Smooth muscle cell of the coronary artery (primary cell): Measurements from ENCODE around the gene HSPBP1. TPM values are rescaled to one million over a fixed set of nuclear protein-coding genes. Genes with fewer than 3 reads are reported as not detected.

ENCODE experiments used
- total RNA-seq: library from RNA; depleted of rRNA; stranded (reverse); fragments of >200 nt; gene quantifications from 2 replicates; pipeline ENCODE4 v1.2.3, GENCODE V29; 2014; ENCODE audit warnings: low replicate concordance

The HSPBP1 gene, protein sequence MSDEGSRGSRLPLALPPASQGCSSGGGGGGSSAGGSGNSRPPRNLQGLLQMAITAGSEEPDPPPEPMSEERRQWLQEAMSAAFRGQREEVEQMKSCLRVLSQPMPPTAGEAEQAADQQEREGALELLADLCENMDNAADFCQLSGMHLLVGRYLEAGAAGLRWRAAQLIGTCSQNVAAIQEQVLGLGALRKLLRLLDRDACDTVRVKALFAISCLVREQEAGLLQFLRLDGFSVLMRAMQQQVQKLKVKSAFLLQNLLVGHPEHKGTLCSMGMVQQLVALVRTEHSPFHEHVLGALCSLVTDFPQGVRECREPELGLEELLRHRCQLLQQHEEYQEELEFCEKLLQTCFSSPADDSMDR
- total RNA-seq = 18.0 and 25.8 TPM in 2 replicates

DNA sequence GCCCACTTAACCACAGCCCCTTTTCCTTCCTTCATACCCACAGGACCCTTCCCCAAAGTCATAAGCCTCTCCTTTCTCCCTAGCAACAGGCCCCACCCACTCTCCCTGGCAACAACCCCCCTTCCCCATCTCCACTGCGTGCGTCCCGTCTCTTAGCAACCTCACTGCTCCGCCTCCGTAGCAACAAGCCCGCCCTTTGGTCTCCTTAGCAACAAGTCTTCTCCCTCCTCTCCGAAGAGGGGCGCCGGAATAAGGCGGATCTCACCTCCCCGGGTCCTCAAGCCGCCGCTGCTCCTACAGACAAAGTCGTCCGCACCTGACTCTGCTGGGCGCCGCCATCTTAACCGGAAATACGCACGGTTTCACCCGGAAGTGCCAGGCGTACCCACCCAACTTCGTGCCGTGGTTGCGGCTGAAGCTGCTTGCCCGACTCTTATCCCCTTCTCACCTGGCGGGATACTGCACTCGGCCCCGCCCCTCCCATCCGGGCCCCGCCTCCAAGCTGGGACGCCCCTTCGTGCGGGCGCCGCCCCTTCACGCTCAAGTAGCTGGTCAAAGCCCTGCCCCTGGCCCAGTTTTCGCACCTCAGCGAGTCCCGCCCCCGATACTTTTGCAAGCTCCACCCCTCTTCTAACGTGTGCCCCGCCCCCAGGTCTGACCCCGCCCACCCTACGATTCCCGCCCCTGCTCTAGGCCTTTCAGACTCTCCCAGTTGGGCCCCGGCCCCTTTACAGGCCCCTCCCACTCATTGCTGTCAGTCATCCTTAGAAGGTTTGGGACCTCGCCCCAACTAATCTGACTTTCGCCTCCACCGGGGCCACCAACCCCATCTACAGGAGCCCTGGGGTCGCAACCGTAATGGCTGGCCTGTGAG, at the start of gene HSPBP1:
Gene HSPBP1 (minus strand): TSS at position 341 of the 874 bp plus-strand sequence. CDS start 502 bp downstream, outside the sequence.

DNA sequence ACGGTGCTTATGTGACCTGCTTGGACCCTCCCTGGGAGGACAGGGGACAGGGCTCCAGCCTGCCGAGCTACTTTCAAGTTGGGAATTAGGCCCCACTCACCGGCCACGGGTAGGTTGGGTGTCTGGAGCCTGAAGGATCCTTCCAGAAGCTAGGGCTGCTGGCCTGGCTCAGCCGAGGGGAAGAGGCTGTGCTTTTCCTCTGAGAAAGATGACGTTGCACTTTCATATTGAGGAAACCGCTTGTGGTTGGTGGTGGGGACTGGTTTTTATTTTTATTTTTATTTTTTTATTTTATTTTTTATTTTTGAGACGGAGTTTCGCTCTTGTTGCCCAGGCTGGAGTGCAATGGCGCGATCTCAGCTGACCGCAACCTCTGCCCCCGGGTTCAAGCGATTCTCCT, 45.3 kb upstream of the HSPBP1 start, which contains the start of gene TMEM150B:
Gene TMEM150B (minus strand): TSS at position 170 of the 400 bp plus-strand sequence. CDS start 4,305 bp downstream, outside the sequence.

DNA sequence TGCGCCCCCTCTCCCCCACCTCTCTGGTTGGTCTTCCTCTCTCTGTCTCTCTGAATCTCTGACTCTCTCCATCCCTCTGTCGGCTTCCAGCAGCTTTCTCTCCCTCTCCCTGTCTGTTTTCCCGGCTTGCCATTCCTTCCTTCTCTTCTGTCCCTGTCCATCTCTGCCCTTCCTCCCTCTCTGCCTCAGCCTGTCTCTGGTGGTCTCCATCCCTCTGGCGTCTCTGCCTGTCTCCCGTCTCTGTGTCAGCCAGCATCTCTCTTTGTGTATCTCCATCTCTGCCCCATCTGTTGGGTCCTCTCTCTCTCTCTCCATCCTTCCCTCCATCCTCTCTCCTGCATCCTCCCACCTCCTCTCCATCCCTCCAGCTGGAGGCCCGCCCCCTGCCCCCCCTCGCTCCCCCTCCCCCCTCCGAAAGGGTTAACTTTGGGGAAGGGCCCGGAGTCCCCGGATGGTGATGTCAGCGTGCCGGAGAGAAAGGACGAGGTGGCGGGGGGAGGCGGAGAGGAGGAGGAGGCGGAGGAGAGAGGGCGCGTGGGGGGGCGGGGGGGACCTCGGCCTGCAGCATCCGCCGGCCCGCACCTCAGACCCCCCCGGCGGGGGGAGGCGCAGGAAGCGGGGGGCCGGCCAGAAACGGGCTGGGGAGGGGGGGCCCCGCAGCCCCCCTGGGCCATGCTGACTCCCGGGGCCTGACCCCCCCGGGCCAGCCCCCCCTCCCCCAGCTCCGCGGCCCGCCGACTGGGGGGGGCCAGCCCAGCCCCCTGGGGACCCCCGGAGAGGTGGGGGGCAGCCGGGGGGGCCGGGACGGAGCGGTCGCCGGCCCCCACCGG, 3.9 kb upstream of the HSPBP1 start, which contains the start of gene BRSK1:
Gene BRSK1 (plus strand): TSS at position 450 of the 830 bp plus-strand sequence. CDS start 446 bp downstream, outside the sequence.

DNA sequence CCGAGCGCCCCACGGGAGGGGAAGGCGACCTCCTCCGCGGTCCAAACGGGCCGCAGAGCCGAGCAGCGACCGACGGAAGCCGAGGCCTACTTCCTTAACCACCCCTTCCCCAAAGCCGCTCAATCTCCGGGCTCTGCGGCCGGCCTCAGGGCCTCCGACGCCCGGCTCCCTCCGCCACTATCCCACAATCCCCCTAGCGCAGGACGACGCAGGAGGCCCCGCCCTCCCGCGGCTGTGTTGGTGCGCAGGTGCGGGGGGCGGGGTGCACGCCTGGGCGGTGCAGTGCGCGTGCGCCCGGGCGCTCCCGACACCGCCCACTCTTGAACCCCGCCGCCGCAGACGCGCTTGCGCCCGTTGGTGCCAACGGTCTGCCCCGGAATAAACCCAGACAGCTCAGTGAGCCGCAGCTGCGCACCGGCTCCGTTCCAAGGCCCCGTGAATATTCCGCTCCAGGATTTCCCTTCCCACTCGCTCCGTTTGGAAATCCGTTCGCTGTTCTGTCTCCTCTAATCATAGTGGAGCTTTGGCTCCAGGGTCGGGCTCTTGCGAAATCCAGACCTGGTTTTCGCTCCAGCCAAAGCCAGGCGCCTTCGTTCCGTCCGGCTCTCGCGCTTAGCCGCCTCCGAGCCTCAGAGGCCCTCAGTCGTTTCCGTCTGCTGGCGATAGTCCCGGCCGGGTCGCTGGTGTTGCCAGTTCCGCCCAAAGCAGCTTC, 20.9 kb downstream of the HSPBP1 start, which contains the start of gene PPP6R1:
Gene PPP6R1 (minus strand): TSS at position 190 of the 712 bp plus-strand sequence. CDS start 11,914 bp downstream, outside the sequence.

DNA sequence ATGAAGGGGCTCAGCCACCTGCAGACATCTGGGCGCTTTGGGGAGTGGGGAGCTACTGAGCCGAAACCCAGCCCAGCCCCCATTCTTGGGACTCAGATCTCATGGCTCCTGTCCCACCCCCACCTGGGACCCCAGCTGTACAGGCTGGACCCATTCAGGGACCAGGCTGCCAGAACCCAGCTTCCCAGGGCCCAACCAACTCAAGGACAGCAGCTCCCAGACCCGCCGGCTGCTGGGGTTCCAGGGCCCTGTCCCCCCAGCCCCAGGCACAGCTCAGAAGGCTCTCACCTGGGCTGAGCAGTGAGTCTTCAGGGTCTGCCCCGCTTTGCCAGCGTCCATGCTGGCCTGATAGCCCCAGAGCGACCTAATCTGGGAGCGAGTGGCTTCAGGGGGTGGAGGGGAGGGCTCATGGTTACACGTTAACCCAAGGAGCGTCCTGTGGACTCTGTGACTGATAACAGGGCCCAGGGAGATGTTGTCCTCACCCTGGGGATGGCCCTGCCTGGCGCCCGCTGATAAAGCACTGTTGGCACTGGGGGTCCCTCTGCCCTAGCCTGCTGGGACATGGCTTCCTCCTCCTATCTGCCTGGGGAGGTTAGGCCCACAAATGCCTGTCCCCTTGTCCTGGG, 51.4 kb downstream of the HSPBP1 start, which contains the start of gene TMEM86B:
Gene TMEM86B (minus strand): TSS at position 361 of the 629 bp plus-strand sequence. CDS start 22 bp downstream, at position 339.

Other genes with a start within 250 kb of the HSPBP1 start
- gene GP6, start 241.8 kb downstream of the HSPBP1 start, total RNA-seq = not detected in 2 replicates
- gene RDH13, start 217.0 kb downstream of the HSPBP1 start, total RNA-seq = 7.1 and 11.2 TPM in 2 replicates
- gene EPS8L1, start 204.2 kb downstream of the HSPBP1 start, total RNA-seq = 1.4 TPM in 1 of 2 replicates, not detected in the other
- 17.8 and 30.4 TPM in 2 replicates for gene PPP1R12C, start 162.5 kb downstream of the HSPBP1 start, total RNA-seq
- 1.4 and 2.5 TPM in 2 replicates for gene TNNT1, start 130.9 kb downstream of the HSPBP1 start, total RNA-seq
- gene TNNI3, start 122.4 kb downstream of the HSPBP1 start, total RNA-seq = not detected in 2 replicates
- gene DNAAF3, start 113.5 kb downstream of the HSPBP1 start, total RNA-seq = 0.23 and 0.30 TPM in 2 replicates
- under 0.01 TPM in 1 of 2 replicates, not detected in the other for gene SYT5, start 99.8 kb downstream of the HSPBP1 start, total RNA-seq
- 2.5 and 3.9 TPM in 2 replicates for gene PTPRH, start 70.6 kb downstream of the HSPBP1 start, total RNA-seq
- gene TMEM86B, start 51.3 kb downstream of the HSPBP1 start, total RNA-seq = 0.98 and 1.2 TPM in 2 replicates
- 18.2 and 30.9 TPM in 2 replicates for gene PPP6R1, start 21.1 kb downstream of the HSPBP1 start, total RNA-seq
- gene BRSK1, start 3.9 kb upstream of the HSPBP1 start, total RNA-seq = 6.9 and 11.3 TPM in 2 replicates
- gene TMEM150B, start 45.2 kb upstream of the HSPBP1 start, total RNA-seq = not detected in 2 replicates
- 5.8 and 10.8 TPM in 2 replicates for gene KMT5C, start 59.8 kb upstream of the HSPBP1 start, total RNA-seq
- gene COX6B2, start 74.6 kb upstream of the HSPBP1 start, total RNA-seq = not detected in 2 replicates
- gene GARIN5B, start 83.2 kb upstream of the HSPBP1 start, total RNA-seq = not detected in 2 replicates
- 0.23 and 4.7 TPM in 2 replicates for gene IL11, start 90.4 kb upstream of the HSPBP1 start, total RNA-seq
- not detected in 2 replicates for gene TMEM190, start 96.7 kb upstream of the HSPBP1 start, total RNA-seq
- gene TMEM238, start 104.2 kb upstream of the HSPBP1 start, total RNA-seq = 0.30 TPM in 1 of 2 replicates, not detected in the other
- gene RPL28, start 105.8 kb upstream of the HSPBP1 start, total RNA-seq = 245 and 291 TPM in 2 replicates
- gene UBE2S, start 127.7 kb upstream of the HSPBP1 start, total RNA-seq = 7.3 and 94.4 TPM in 2 replicates
- gene SHISA7, start 163.2 kb upstream of the HSPBP1 start, total RNA-seq = not detected in 2 replicates
- 23.4 and 87.9 TPM in 2 replicates for gene ISOC2, start 181.5 kb upstream of the HSPBP1 start, total RNA-seq
- not detected in 2 replicates for gene C19orf85, start 184.6 kb upstream of the HSPBP1 start, total RNA-seq
- 0.35 and 0.60 TPM in 2 replicates for gene ZNF628, start 196.5 kb upstream of the HSPBP1 start, total RNA-seq
- 6.7 and 15.1 TPM in 2 replicates for gene NAT14, start 205.1 kb upstream of the HSPBP1 start, total RNA-seq
- gene SSC5D, start 208.3 kb upstream of the HSPBP1 start, total RNA-seq = 0.68 and 5.7 TPM in 2 replicates